Midbrain (tissue), 1 donor: Measurements from ENCODE around the gene KNTC1.
"Not testable (repeated sequence)": the region's sequence is repeated elsewhere in the genome, so short reads cannot be mapped to it uniquely, and the experiment has no call there.

Source experiments
- DNase-seq: peaks from one replicate; lab custom pipeline; 2025; lab: John Stamatoyannopoulos, UW

The KNTC1 gene, protein sequence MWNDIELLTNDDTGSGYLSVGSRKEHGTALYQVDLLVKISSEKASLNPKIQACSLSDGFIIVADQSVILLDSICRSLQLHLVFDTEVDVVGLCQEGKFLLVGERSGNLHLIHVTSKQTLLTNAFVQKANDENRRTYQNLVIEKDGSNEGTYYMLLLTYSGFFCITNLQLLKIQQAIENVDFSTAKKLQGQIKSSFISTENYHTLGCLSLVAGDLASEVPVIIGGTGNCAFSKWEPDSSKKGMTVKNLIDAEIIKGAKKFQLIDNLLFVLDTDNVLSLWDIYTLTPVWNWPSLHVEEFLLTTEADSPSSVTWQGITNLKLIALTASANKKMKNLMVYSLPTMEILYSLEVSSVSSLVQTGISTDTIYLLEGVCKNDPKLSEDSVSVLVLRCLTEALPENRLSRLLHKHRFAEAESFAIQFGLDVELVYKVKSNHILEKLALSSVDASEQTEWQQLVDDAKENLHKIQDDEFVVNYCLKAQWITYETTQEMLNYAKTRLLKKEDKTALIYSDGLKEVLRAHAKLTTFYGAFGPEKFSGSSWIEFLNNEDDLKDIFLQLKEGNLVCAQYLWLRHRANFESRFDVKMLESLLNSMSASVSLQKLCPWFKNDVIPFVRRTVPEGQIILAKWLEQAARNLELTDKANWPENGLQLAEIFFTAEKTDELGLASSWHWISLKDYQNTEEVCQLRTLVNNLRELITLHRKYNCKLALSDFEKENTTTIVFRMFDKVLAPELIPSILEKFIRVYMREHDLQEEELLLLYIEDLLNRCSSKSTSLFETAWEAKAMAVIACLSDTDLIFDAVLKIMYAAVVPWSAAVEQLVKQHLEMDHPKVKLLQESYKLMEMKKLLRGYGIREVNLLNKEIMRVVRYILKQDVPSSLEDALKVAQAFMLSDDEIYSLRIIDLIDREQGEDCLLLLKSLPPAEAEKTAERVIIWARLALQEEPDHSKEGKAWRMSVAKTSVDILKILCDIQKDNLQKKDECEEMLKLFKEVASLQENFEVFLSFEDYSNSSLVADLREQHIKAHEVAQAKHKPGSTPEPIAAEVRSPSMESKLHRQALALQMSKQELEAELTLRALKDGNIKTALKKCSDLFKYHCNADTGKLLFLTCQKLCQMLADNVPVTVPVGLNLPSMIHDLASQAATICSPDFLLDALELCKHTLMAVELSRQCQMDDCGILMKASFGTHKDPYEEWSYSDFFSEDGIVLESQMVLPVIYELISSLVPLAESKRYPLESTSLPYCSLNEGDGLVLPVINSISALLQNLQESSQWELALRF (N-terminal part only)

DNA sequence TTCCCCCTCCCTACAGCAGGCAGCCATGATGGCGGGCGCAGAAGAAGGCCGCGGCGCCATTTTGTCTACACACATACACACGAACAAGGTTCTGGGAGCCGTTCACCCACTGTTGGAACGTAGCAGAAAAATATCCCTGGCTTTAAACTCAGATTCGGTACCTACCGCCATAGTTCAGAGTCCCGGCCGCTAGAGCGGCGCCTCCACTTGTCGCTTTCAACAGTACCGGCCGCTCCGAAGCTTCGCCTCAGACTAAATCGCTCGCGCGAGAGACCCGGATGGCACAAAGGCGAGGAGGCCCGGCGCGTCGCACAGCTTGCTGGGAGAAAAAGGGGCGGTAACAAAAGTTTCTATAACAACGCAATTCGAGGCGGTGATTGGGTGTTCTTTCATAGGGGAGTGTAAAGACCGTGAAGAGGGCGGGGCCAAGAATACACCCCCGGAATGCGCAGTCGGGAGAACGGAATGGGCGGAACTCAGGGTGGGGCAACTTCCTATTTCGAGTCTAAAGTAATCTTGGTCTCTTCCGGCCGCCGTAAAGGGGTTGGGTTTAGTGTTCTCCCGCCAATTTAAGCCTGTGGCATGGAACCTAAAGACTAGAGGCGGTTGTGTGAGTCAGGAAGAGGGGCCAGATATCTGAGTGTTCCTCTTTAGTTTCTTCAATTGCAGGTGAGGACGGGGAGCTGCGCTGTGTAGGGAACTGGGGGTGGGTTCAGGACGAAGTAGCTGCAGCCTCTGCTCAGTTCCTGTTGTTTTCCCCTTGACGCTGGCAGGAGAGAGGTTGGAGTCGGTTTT lies at the start of gene KNTC1, which contains the start of gene RSRC2:
KNTC1 (plus strand) TSS at position 567 of the 795 bp plus-strand sequence. CDS start 2,815 bp downstream, outside the sequence.
RSRC2 (minus strand) TSS at position 254 of the 795 bp plus-strand sequence; CDS start at position 171, 83 bp downstream.
- peak; percentile 99 for DNase-seq

DNA sequence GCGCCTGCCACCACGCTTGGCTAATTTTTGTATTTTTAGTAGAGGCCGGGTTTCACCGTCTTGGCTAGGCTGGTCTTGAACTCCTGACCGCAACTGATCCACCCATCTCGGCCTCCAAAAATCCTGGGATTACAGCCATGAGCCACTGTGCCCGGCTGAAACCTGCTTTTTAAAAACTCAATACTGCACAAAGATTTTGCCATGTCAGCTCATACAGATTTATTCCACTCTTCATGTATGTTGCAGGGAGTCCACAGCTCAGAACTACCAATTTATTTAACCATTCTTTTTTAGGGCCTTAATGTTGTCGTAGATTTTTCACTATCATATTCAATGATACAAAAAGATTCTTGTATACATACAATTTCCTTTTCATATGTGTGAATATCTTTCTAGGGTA lies 46.3 kb upstream of the KNTC1 start:
- no peak for DNase-seq

DNA sequence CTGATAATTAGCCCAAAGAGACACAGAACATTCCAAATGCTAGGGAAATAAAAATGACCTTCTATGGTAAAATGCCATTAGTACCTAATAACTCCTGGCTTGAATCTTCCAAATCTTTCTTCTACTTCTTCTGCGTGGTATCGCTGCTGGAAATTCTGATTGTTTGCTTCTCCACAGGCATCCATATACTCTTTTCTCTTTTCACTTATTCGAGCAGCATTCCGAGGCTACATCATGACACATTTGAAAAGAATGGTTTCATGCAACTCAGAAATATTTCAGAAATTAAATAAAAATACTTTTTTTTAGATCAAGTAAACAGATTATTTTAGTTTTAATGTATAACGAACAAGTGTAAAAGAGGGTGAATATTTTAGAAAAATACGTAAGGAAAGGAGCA lies 45.2 kb upstream of the KNTC1 start:
- DNase-seq = no peak

DNA sequence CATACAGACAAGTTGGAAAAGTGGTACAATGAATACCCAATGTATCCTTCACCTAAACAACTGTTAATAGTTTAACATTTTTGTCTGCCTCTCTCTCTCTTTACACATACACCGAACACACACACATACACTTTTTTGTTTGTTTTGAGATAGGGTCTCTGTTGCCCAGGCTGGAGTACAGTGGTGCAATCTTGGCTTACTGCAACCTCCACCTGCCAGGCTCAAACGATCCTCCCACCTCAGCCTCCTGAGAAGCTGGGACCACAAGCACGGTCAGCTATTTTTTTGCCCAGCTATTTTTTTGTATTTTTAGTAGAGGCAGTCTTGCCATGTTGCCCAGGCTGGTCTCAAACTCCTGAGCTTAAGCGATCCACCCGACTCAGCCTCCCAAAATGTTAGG lies 43.1 kb upstream of the KNTC1 start:
- no peak for DNase-seq

DNA sequence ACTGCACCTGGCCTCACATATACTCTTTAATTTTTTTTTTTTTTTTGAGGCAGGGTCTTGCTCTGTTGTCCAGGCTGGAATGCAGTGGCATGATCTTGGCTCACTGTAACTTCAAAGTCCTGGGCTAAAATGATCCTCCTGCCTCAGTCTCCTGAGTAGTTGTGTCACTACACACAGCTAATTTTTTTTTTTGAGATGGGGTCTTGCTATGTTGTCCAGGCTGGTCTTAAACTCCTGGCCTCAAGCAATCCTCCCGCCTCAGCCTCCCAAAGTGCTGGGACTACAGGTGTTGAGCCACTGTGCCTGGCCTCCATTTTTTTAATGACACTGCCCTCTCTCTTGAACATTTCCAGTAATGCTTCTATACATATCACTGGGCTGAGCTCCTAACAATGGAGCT lies 42.7 kb upstream of the KNTC1 start:
- DNase-seq = not testable (repeated sequence)

DNA sequence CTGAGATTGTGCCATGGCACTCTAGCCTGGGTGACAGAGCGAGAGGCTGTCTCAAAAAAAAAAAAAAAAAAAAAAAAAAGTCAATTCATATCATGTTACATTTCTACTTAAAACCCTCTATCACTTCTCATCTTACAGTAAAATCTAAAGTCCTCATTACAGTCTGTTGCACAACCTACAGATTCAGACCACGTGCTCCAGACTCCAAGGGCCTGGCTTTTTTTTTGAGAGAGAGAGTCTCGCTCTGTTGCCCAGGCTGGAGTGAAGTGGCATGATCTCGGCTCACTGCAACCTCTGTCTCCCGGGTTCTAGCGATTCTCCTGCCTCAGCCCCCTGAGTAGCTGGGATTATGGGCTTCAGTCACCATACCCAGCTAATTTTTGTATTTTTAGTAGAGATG lies 40.7 kb upstream of the KNTC1 start:
- not testable (repeated sequence) for DNase-seq

DNA sequence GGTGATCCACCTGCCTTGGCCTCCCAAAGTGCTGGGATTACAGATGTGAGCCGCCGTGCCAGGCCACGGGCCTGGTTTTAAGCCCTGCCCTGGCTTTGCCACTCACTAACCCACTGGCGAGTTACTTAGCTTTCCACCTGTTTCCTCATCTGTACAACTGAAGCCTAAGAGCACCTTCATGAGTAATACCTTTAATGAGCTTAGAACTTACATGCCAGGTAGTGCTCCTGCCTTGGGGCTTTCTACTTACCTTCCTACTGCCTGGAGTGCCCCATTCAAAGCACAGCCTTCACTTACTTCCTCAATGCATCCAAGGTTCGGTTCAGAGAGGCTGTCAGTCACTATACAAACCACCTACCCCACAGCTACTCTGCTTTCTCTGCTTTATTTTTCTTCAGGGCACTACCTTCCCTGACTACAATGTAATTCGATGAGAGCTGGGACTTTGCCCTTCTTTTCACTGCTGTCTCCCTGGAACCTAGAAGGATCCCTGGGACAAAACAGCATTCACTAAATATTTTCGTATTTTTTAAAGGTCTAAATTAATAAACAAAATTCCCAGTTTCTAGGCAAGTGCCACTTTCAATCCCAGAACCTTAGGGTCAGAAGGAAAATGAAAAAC lies 40.1 kb upstream of the KNTC1 start:
- DNase-seq = no peak

DNA sequence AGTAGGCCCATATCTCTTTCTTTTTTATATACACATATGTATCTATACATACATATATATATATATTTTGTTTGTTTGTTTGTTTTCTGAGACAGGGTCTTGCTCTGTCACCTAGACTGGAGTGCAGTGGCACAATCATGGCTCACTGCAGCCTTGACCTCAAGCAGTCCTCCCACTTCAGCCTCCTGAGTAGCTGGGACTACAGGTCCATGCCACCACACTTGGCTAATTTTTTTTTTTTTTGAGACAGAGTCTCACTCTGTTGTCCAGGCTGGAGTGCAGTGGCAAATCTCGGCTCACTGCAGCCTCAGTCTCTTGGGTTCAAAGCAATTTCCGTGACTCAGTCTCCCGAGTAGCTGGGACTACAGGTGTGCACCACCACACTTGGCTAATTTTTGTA lies 39.2 kb upstream of the KNTC1 start:
- DNase-seq = not testable (repeated sequence)

DNA sequence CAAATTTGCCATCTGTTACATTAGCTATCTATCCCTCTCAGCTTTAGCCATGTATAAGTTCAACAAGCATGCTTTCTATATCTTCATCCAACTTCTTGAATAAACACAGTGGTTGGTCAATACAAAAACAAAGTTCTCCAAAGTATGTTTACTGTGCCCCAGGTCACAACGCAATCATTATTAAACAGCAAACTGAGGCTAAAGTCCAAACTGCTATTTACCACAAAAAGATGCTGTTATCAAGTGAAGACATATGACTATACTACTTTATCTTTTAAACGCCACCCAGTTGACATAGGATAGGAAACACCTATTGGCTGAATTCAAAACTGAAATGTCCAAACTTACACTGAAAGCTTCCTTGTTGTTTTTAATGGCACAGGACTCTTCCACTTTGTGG lies 38.0 kb upstream of the KNTC1 start:
- DNase-seq = no peak

DNA sequence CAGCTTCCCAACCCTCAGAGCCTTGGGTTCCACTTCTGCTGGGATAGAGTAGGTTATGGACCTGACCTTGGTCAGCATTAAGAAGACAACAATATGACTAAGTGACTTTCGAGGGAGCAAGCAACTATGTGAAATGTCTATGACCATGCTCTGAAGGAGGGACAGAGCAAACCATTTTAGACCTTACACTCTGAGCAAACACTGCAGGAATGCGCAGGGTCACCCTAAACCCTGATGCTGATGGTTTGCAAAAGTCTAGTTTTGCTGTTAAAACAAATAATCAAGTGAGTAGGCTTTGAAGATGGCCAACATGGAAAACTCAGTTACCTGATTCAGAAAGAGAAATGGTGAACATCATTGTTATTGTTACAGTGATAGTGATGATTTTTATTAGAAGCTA lies 35.1 kb upstream of the KNTC1 start:
- DNase-seq = no peak

DNA sequence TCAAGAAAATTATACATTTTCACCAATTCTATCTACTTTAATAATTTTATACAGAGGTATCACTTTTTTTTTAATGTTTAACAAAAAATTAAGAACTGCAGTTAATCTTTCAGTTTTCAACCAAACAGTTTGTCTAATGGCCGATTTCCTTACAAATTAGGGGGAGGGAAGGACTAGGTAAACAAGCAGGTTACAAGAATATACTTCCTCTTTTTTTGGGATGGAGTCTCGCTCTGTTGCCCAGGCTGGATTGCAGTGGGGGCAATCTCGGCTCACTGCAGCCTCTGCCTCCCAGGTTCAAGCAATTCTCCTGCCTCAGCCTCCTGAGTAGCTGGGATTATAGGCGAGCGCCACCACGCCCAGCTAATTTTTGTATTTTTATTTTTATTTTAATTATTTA lies 33.8 kb upstream of the KNTC1 start:
- DNase-seq = not testable (repeated sequence)

DNA sequence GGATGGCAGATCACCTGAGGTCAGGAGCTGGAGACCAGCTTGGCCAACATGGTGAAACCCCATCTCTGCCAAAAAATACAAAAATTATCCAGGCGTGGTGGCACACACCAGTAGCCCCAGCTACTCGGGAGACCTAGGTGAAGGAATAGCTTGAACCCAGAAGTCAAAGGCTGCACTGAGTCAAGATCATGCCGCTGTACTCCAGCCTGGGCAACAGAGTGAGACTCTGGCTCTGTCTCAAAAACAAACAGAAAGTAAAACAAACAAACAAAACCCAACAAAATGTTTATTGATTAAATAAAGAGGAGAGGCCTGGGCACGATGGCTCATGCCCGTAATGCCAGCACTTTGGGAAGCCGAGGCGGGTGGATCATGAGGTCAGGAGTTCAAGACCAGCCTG lies 31.8 kb upstream of the KNTC1 start:
- no peak for DNase-seq

DNA sequence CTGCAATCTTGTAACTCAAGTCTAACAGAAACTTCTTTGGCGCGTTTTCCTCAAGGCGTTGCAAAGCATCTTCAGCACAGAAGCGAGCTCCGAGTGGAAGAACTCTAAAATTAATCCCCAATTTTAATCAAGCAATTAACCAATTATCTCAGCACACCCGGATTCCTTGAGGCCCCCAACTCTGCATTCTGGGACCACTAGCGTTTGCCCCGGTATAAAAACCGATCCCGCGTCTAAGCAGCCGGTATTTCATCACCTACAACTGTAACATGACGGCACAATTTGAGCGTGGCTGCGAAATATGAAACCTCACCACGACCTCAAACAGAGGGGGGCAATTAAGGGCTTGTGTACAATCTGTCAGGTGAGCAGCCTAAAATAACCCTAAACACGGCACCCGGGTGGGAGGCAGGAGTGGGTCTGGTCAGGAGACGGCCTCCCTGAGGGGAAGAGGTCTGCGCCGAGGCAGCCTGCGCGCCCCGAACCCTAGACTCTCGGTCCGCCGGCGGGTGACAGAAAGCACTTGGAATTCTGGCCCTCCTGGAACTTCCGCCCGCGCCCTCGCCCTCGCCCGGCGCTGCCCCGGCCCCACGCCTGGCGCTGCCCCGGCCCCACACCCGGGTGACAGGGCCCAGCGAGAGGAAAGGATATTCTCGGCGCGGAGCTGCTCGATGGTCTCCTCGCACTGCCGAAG lies 26.9 kb upstream of the KNTC1 start:
- DNase-seq = peak; percentile 50

DNA sequence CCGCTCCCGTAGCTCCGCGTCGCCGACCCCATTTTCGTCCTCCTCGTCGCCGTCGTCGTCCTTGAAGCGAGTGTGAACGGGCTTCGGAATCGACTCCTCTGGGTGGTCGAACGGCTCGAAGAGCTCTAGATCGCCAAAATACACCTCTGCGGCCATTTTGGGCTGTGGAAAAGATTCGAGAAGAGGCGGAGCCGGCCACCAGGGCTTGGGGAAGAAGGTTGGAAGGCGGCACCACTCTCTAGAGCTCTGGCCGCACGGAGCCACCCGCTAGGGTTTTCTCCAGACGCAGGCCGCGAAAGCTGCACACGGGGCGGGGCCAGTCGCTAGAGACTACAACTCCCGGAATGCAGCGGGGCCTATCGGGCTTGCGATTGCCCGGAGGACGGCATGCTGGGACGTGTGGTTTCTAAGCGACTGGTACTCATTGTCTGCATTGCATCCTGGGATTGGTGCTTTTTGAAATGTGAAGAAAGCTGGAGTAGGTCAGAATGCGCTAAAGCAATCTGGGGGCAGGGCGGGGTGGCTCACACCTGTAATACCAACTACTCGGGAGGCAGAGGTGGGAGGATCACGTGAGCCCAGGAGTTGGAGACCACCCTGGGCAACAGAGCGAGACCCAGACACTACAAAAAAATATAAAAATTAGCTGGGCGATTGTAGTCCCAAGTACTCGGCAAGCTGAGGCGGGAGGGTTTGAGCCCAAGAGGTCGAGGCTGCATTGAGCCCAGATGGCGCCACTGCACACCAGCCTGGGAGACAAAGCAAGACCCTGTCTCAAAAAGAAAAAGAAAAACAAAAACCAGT lies 26.2 kb upstream of the KNTC1 start, which contains the start of gene ZCCHC8:
ZCCHC8 (minus strand) TSS at position 248 of the 804 bp plus-strand sequence; CDS start at position 156, 92 bp downstream.
- DNase-seq = peak; percentile 99

DNA sequence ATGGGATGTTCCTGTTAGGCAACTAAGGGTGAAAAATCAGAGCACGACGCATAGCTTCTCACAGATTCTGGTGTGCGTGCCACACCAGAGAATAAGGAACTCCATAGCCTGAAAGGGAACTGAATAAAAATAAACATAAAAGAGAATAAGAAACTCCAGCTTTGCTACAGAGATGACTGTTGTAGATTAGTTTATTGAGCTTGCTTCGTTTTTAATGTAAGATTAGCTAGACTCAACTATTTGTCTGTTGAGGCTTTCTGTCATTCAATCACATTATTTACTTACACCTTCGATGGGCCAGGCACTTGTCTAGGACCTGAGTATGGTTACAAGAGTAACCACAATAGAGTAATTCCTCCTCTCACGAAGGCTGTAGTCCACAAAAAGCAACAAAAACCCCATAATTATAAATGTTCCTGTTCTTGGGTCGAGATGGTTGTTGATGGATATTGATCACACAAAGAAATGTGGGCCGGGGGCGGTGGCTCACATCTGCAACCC lies 25.5 kb upstream of the KNTC1 start:
- no peak for DNase-seq

DNA sequence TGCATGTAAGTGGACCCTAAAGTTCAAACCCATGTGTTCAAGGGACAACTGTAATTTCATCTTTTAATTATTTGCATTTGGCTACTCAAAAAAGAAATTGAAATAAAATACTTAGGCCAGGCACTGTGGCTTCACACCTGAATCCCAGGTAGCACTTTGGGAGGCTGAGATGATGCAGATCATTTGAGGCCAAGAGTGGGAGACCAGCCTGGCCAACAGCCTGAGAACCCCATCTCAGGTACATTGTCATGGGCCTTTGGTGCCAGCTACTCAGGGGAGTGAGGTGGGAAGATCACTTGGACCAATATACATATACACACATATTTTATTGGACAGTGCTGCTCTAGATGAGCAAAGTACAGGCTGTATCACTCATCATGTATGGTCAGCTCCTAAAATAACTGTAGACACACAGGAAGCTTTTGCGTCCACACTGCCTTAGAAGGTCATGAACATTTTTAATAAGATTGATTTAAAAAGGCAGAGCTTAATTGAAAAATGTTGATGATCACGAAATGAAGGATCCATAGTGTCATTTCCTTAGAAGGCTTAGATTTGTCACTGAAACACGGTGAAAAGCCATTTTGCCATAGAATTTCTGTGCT lies 23.8 kb upstream of the KNTC1 start:
- no peak for DNase-seq

DNA sequence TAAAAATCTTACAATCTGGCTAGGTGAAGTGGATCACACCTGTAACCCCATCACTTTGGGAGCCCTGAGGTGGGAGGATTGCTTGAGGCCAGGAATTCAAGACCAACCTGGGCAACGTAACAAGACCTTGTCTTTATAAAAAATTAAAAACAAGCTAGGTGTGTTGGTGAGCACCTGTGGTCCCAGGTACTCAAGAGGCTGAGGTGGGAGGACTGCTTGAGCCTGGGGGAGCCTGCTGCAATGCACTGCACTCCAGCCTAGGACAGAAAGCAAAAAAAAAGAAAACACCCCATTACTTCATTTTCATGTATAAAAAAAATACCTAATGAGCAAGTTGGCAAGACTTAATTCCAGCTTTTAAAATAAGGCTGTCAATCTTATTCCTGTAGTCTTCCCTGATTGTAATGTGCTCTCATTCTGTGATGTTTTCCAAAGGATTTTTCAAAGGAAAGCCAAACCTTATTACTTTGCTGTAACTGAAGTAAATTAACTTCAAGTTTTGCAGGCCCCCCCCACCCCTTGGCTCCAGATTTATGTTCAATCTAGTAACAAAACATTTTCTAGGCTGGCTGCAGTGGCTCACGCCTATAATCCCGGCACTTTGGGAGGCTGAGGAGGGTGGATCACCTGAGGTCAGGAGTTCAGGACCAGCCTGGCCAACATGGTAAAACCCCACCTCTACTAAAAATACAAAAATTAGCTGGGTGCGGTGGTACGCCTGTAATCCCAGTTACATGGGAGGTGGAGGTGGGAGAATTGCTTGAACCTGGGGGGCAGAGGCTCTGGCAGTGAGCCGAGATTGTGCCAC lies 23.1 kb upstream of the KNTC1 start:
- DNase-seq = no peak
